H9 (cell line): ENCODE results near the gene ASIC1. TPM values are rescaled to one million over a fixed set of nuclear protein-coding genes. Genes with fewer than 3 reads are reported as not detected.

ENCODE experiments used
- DNase-seq: peaks from one replicate; pipeline ENCODE4 v3.0.0-alpha.2; 2017
- H2AFZ ChIP-seq: one replicate; pipeline ENCODE4 v1.6.1; 2013; ENCODE audit warnings: mild to moderate bottlenecking, low read length, control low read depth, moderate library complexity
- H2AK5ac ChIP-seq: 2 replicates; pipeline ENCODE4 v1.6.1; 2013; ENCODE audit warnings: low read length, control low read depth, mixed read lengths; ENCODE audit not compliant: insufficient read length
- H2BK120ac ChIP-seq: one replicate; pipeline ENCODE4 v1.6.1; 2013; ENCODE audit warnings: low read depth, mild to moderate bottlenecking, low read length, control low read depth, inconsistent platforms; ENCODE audit not compliant: poor library complexity, severe bottlenecking
- H2BK12ac ChIP-seq: 2 replicates; pipeline ENCODE4 v1.6.1; 2013; ENCODE audit warnings: low read length, control low read depth, mixed read lengths, low read depth; ENCODE audit not compliant: insufficient read length
- H2BK15ac ChIP-seq: 2 replicates; pipeline ENCODE4 v1.6.1; 2013; ENCODE audit warnings: low read depth, low read length, control low read depth
- H2BK20ac ChIP-seq: one replicate; pipeline ENCODE4 v1.6.1; 2013; ENCODE audit warnings: low read depth, mild to moderate bottlenecking, low read length, control low read depth, inconsistent platforms; ENCODE audit not compliant: poor library complexity, severe bottlenecking
- H2BK5ac ChIP-seq: 2 replicates; pipeline ENCODE4 v1.6.1; 2013; ENCODE audit warnings: low read length, control low read depth, mixed read lengths; ENCODE audit not compliant: insufficient read length
- H3K14ac ChIP-seq: 2 replicates; pipeline ENCODE4 v1.6.1; 2013; ENCODE audit warnings: low read length, control low read depth; ENCODE audit not compliant: insufficient read depth
- H3K18ac ChIP-seq: 2 replicates; pipeline ENCODE4 v1.6.1; 2013; ENCODE audit warnings: low read depth, mild to moderate bottlenecking, mixed read lengths, low read length, control low read depth; ENCODE audit not compliant: insufficient read length
- H3K23ac ChIP-seq: 2 replicates; pipeline ENCODE4 v1.6.1; 2013; ENCODE audit warnings: low read length, control low read depth, mixed read lengths, low read depth; ENCODE audit not compliant: insufficient read length
- H3K23me2 ChIP-seq: 2 replicates; pipeline ENCODE4 v1.6.1; 2013; ENCODE audit warnings: low read depth, mild to moderate bottlenecking, mixed read lengths, low read length, control low read depth; ENCODE audit not compliant: insufficient read length, poor library complexity, severe bottlenecking
- H3K27ac ChIP-seq: 2 replicates; pipeline ENCODE4 v1.5.1; 2013; ENCODE audit warnings: low read length, control low read depth, mixed read lengths, low read depth; ENCODE audit not compliant: insufficient read length
- H3K27me3 ChIP-seq: 2 replicates; pipeline ENCODE4 v1.6.1; 2013; ENCODE audit warnings: low read length, control low read depth, inconsistent platforms; ENCODE audit not compliant: insufficient read depth
- H3K4ac ChIP-seq: 2 replicates; pipeline ENCODE4 v1.6.1; 2013; ENCODE audit warnings: low read depth, mild to moderate bottlenecking, control low read depth, inconsistent platforms, low read length, moderate library complexity
- H3K4me1 ChIP-seq: 2 replicates; pipeline ENCODE4 v1.6.1; 2013; ENCODE audit warnings: low read length, control low read depth, inconsistent platforms; ENCODE audit not compliant: insufficient read depth
- H3K4me2 ChIP-seq: 2 replicates; pipeline ENCODE4 v1.6.1; 2013; ENCODE audit warnings: low read length, control low read depth, mixed read lengths; ENCODE audit not compliant: insufficient read length, insufficient read depth
- H3K56ac ChIP-seq: 2 replicates; pipeline ENCODE4 v1.6.1; 2013; ENCODE audit warnings: low read depth, mild to moderate bottlenecking, mixed read lengths, low read length, control low read depth; ENCODE audit not compliant: insufficient read length
- H3K79me1 ChIP-seq: 2 replicates; pipeline ENCODE4 v1.6.1; 2013; ENCODE audit warnings: low read depth, mild to moderate bottlenecking, moderate library complexity, low read length, control low read depth, inconsistent platforms; ENCODE audit not compliant: insufficient read depth, poor library complexity, severe bottlenecking
- H3K79me2 ChIP-seq: 2 replicates; pipeline ENCODE4 v1.6.1; 2013; ENCODE audit warnings: low read length, control low read depth, inconsistent platforms; ENCODE audit not compliant: insufficient read depth
- H3K9ac ChIP-seq: 2 replicates; pipeline ENCODE4 v1.6.1; 2013; ENCODE audit warnings: low read length, control low read depth, mixed read lengths; ENCODE audit not compliant: insufficient read length; ENCODE audit errors: extremely low read depth
- H3K9me3 ChIP-seq: one replicate; pipeline ENCODE4 v1.6.1; 2013; ENCODE audit warnings: low read depth, low read length, inconsistent platforms; ENCODE audit not compliant: control insufficient read depth
- H3T11ph ChIP-seq: one replicate; pipeline ENCODE4 v1.6.1; 2013; ENCODE audit warnings: mild to moderate bottlenecking, low read length, control low read depth, inconsistent platforms
- H4K20me1 ChIP-seq: one replicate; pipeline ENCODE4 v1.6.1; 2013; ENCODE audit not compliant: control insufficient read depth, insufficient read length, insufficient read depth
- H4K5ac ChIP-seq: 2 replicates; pipeline ENCODE4 v1.6.1; 2013; ENCODE audit warnings: low read depth, mild to moderate bottlenecking, mixed read lengths, low read length, control low read depth; ENCODE audit not compliant: insufficient read length
- H4K8ac ChIP-seq: replicated peaks from 2 replicates; pipeline ENCODE4 v1.6.1; 2013; ENCODE audit warnings: low read length, control low read depth, mixed read lengths, low read depth; ENCODE audit not compliant: insufficient read length
- H4K91ac ChIP-seq: 2 replicates; pipeline ENCODE4 v1.6.1; 2013; ENCODE audit warnings: low read depth, mild to moderate bottlenecking, moderate library complexity, mixed read lengths, low read length, control low read depth; ENCODE audit not compliant: insufficient read length
- H3K27ac Mint-ChIP-seq, 3 experiments: 2 replicates in 2 of 3; 3 replicates in 1 of 3; pipeline ENCODE4 v1.8.0; 2020 to 2021; ENCODE audit warnings: mixed read lengths in 3 of 3, mild to moderate bottlenecking in 1 of 3, moderate library complexity in 1 of 3
- H3K27me3 Mint-ChIP-seq: 2 replicates; pipeline ENCODE4 v1.8.0; 2021; ENCODE audit warnings: low read depth, mild to moderate bottlenecking, moderate library complexity, mixed read lengths
- H3K36me3 Mint-ChIP-seq, 3 experiments: 2 replicates in 2 of 3; 3 replicates in 1 of 3; pipeline ENCODE4 v1.8.0; 2020 to 2021; ENCODE audit warnings: low read depth in 3 of 3, mixed read lengths in 3 of 3; ENCODE audit not compliant: insufficient read depth in 1 of 3
- H3K4me1 Mint-ChIP-seq, 2 experiments: 2 replicates each; pipeline ENCODE4 v1.8.0; 2020; ENCODE audit warnings: mixed read lengths in 2 of 2
- H3K4me3 Mint-ChIP-seq, 2 experiments: 2 replicates in 1 of 2; 3 replicates in 1 of 2; pipeline ENCODE4 v1.8.0; 2020 to 2021; ENCODE audit warnings: mild to moderate bottlenecking in 2 of 2, mixed read lengths in 2 of 2, moderate library complexity in 1 of 2
- H3K9me3 Mint-ChIP-seq, 2 experiments: 2 replicates in 1 of 2; 3 replicates in 1 of 2; pipeline ENCODE4 v1.8.0; 2020; ENCODE audit warnings: mild to moderate bottlenecking in 2 of 2, mixed read lengths in 2 of 2, moderate library complexity in 1 of 2
- WGBS: extraction: QIAGEN DNeasy Blood & Tissue Kit; methylation state at CpG from one replicate; pipeline ENCODE4 v1.1.7; 2013; ENCODE audit warnings: missing lambda C conversion rate, low lambda C conversion rate, mixed read lengths; ENCODE audit not compliant: insufficient read length; ENCODE audit errors: extremely low coverage; 5-methylcytosine and 5-hydroxymethylcytosine counted together
- total RNA-seq: library from RNA; stranded (reverse); gene quantifications from 2 replicates; pipeline ENCODE4 v1.2.1, GENCODE V29; 2021
- TF ChIP-seq, protein P1 (sequence below): fragments of 200-600 bp; sonication (generic); conservative IDR thresholded peaks from 3 replicates; pipeline ENCODE4 v1.8.0; 2021; ENCODE audit warnings: antibody characterized with exemption, mild to moderate bottlenecking

The ASIC1 gene
- total RNA-seq, 1 experiment from 2014 or later: 3.9 TPM

DNA sequence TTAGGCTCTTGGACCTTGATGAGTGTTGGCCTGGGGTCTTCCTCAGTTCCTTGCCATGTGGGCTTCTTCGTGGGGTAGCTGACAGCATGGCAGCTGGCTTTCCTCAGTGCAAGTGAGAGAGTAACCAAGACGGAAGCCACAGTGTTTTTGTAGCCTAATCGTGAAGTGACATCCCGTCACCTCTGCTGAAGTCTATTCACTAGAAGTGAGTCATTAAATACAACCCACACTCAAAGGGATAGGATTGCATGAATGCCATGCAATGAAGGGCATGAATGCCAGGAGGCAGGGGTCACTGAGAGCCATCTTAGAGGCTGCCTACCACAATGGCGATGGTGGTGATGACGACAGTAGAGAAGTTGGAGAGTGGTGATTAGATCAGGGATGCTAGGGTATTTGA, 13.5 kb upstream of the ASIC1 start:
- H3K27me3 Mint-ChIP-seq: peaks cover 84% of the 10 kb centered on the region

More for the DNA sequence above, 13.5 kb upstream of the ASIC1 start:
- H3K14ac ChIP-seq: no peak overlapping the region
- H3K4me2 ChIP-seq: no peak overlapping the region
- H3K9me3 ChIP-seq: no peaks in the 10 kb centered on the region
- H3K79me2 ChIP-seq: no peaks in the 10 kb centered on the region
- no peak overlapping the region for H2BK15ac ChIP-seq
- TF ChIP-seq, protein P1, sequence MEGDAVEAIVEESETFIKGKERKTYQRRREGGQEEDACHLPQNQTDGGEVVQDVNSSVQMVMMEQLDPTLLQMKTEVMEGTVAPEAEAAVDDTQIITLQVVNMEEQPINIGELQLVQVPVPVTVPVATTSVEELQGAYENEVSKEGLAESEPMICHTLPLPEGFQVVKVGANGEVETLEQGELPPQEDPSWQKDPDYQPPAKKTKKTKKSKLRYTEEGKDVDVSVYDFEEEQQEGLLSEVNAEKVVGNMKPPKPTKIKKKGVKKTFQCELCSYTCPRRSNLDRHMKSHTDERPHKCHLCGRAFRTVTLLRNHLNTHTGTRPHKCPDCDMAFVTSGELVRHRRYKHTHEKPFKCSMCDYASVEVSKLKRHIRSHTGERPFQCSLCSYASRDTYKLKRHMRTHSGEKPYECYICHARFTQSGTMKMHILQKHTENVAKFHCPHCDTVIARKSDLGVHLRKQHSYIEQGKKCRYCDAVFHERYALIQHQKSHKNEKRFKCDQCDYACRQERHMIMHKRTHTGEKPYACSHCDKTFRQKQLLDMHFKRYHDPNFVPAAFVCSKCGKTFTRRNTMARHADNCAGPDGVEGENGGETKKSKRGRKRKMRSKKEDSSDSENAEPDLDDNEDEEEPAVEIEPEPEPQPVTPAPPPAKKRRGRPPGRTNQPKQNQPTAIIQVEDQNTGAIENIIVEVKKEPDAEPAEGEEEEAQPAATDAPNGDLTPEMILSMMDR: no peak
- no peak overlapping the region for H2AFZ ChIP-seq
- H3K4me1 Mint-ChIP-seq: peaks cover 11 to 15% of the 10 kb centered on the region in 2 experiments
- H3K18ac ChIP-seq: no peak overlapping the region
- H4K8ac ChIP-seq: no peak overlapping the region
- no peak overlapping the region for H2BK20ac ChIP-seq
- H4K20me1 ChIP-seq: no peaks in the 10 kb centered on the region
- H3T11ph ChIP-seq: no peak overlapping the region
- H3K36me3 Mint-ChIP-seq: no peaks in the 10 kb centered on the region
- no peaks in the 10 kb centered on the region; the same call in 1 of the 2 replicates for H3K27me3 ChIP-seq
- H3K4ac ChIP-seq: no peak overlapping the region
- no peaks in the 10 kb centered on the region for H3K79me1 ChIP-seq
- no peak overlapping the region for H2BK120ac ChIP-seq
- H3K23me2 ChIP-seq: no peaks in the 10 kb centered on the region
- H3K27ac Mint-ChIP-seq: no peak overlapping the region
- H2AK5ac ChIP-seq: no peak overlapping the region
- no peak overlapping the region for H3K27ac ChIP-seq
- H4K91ac ChIP-seq: no peak overlapping the region
- no peaks in the 10 kb centered on the region for H3K9me3 Mint-ChIP-seq
- H3K9ac ChIP-seq: no peak overlapping the region
- no peaks in the 10 kb centered on the region for H3K4me1 ChIP-seq
- no peak overlapping the region for H2BK5ac ChIP-seq
- no CpG with 5 or more reads among the region's 6 CpGs for WGBS
- no peak overlapping the region for H2BK12ac ChIP-seq
- no peak for DNase-seq
- no peak overlapping the region for H4K5ac ChIP-seq
- no peak overlapping the region for H3K56ac ChIP-seq
- H3K23ac ChIP-seq: no peak overlapping the region
- H3K4me3 Mint-ChIP-seq: no peak overlapping the region
